Mesendoderm (in vitro differentiated cells): Measurements from ENCODE around the gene ADAMTS13.

ENCODE experiments used
- DNase-seq: peaks from one replicate; pipeline ENCODE4 v3.0.0; 2013
- H2AK5ac ChIP-seq: 2 replicates; pipeline ENCODE4 v1.6.1; 2013; ENCODE audit warnings: low read length, inconsistent platforms
- H2BK120ac ChIP-seq: 2 replicates; pipeline ENCODE4 v1.6.1; 2013; ENCODE audit warnings: low read depth, mild to moderate bottlenecking, low read length, moderate library complexity, mixed read lengths
- H2BK15ac ChIP-seq: replicated peaks from 2 replicates; pipeline ENCODE4 v1.6.1; 2013; ENCODE audit warnings: low read depth, mild to moderate bottlenecking, moderate library complexity
- H2BK5ac ChIP-seq: 2 replicates; pipeline ENCODE4 v1.6.1; 2013; ENCODE audit warnings: low read length, inconsistent platforms
- H3K18ac ChIP-seq: 2 replicates; pipeline ENCODE4 v1.6.1; 2013; ENCODE audit warnings: mild to moderate bottlenecking, low read length, mixed read lengths
- H3K23ac ChIP-seq: one replicate; pipeline ENCODE4 v1.6.1; 2013; ENCODE audit warnings: low read length
- H3K27ac ChIP-seq: 2 replicates; pipeline ENCODE4 v1.5.1; 2013; ENCODE audit warnings: low read depth, mild to moderate bottlenecking, inconsistent platforms, low read length, moderate library complexity
- H3K27me3 ChIP-seq: 2 replicates; pipeline ENCODE4 v1.6.1; 2013; ENCODE audit warnings: low read length, control low read depth, mild to moderate bottlenecking, inconsistent platforms; ENCODE audit not compliant: insufficient read depth, poor library complexity
- H3K36me3 ChIP-seq: 2 replicates; pipeline ENCODE4 v1.6.1; 2013; ENCODE audit warnings: low read length, inconsistent platforms; ENCODE audit not compliant: control insufficient read depth, insufficient read depth
- H3K4ac ChIP-seq: one replicate; pipeline ENCODE4 v1.6.1; 2013; ENCODE audit warnings: low read depth, mild to moderate bottlenecking, low read length, moderate library complexity
- H3K4me1 ChIP-seq: 2 replicates; pipeline ENCODE4 v1.6.1; 2013; ENCODE audit warnings: low read depth, low read length, inconsistent platforms; ENCODE audit not compliant: control insufficient read depth
- H3K4me2 ChIP-seq: 2 replicates; pipeline ENCODE4 v1.6.1; 2013; ENCODE audit warnings: low read length
- H3K4me3 ChIP-seq: 2 replicates; pipeline ENCODE4 v1.5.1; 2013; ENCODE audit warnings: mild to moderate bottlenecking, low read length
- H3K56ac ChIP-seq: one replicate; pipeline ENCODE4 v1.6.1; 2013; ENCODE audit warnings: low read length
- H3K79me1 ChIP-seq: 2 replicates; pipeline ENCODE4 v1.6.1; 2013; ENCODE audit warnings: low read length, inconsistent platforms
- H3K79me2 ChIP-seq: 2 replicates; pipeline ENCODE4 v1.6.1; 2013; ENCODE audit warnings: mild to moderate bottlenecking, low read length; ENCODE audit not compliant: control insufficient read depth, insufficient read depth
- H3K9ac ChIP-seq: 2 replicates; pipeline ENCODE4 v1.6.1; 2013; ENCODE audit warnings: low read length, inconsistent platforms
- H4K5ac ChIP-seq: one replicate; pipeline ENCODE4 v1.6.1; 2013; ENCODE audit warnings: low read length
- H4K8ac ChIP-seq: one replicate; pipeline ENCODE4 v1.6.1; 2013; ENCODE audit warnings: low read depth, mild to moderate bottlenecking, control low read depth, low read length, moderate library complexity
- WGBS: extraction: QIAGEN DNeasy Blood & Tissue Kit; methylation state at CpG from one replicate; pipeline ENCODE4 v1.1.7; 2013; ENCODE audit warnings: low lambda C conversion rate, missing lambda C conversion rate; ENCODE audit not compliant: insufficient coverage; ENCODE audit errors: extremely low coverage; 5-methylcytosine and 5-hydroxymethylcytosine counted together

The ADAMTS13 gene

GRCh38 chr9:133499132-133499891 lies 77.1 kb downstream of the ADAMTS13 start:
- no CpG with 5 or more reads among the region's 19 CpGs for WGBS

GRCh38 chr9:133499892-133500270 lies 77.7 kb downstream of the ADAMTS13 start:
- Histone ChIP-seq H2BK120ac (no peak overlapping the region), H3K79me1 (no peaks in the 10 kb centered on the region), H3K27ac (no peak overlapping the region), H3K4me2 (no peak overlapping the region), H3K9ac (no peak overlapping the region), H2AK5ac (no peak overlapping the region), H4K8ac (no peak overlapping the region), H3K56ac (no peak overlapping the region), H4K5ac (no peak overlapping the region), H3K36me3 (no peaks in the 10 kb centered on the region), H3K4me1 (no peaks in the 10 kb centered on the region), H3K4me3 (no peak overlapping the region), H3K27me3 (no peaks in the 10 kb centered on the region), H2BK15ac (no peak overlapping the region), H3K4ac (no peak overlapping the region), H3K23ac (no peak overlapping the region), H3K18ac (no peak overlapping the region), H3K79me2 (no peaks in the 10 kb centered on the region), H2BK5ac (no peak overlapping the region)
- WGBS: no CpG with 5 or more reads among the region's 12 CpGs
- DNase-seq: no peak

More at GRCh38 chr9:133499132-133499891, 77.1 kb downstream of the ADAMTS13 start:
- no peak for DNase-seq
- Histone ChIP-seq H3K27me3 (no peaks in the 10 kb centered on the region), H3K79me2 (no peaks in the 10 kb centered on the region), H2AK5ac (no peak overlapping the region), H3K4me1 (no peaks in the 10 kb centered on the region), H3K4me3 (no peak overlapping the region), H4K5ac (no peak overlapping the region), H3K27ac (no peak overlapping the region), H3K56ac (no peak overlapping the region), H2BK15ac (no peak overlapping the region), H3K9ac (no peak overlapping the region), H3K18ac (no peak overlapping the region), H3K23ac (no peak overlapping the region), H3K79me1 (no peaks in the 10 kb centered on the region), H2BK120ac (no peak overlapping the region), H3K36me3 (no peaks in the 10 kb centered on the region), H2BK5ac (no peak overlapping the region), H4K8ac (no peak overlapping the region), H3K4ac (no peak overlapping the region), H3K4me2 (no peak overlapping the region)

DNA sequence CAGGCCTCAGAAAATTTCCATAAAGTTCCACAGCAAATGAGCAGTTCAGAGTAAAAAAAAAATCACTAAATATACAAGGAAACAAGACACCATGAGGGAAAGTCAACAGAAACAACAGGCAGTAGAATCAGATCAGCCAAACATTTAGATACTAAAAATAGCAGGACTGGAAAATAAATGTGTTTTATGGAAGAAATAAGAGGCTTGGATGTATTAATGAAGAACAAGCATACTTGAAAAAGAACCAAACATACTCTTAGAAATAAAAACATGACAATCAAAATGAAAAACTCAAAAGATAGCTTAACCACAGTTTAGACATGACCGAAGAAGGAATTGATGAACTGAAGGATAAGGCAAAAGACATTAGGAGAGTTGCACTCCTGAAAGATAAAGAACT lies 79.9 kb downstream of the ADAMTS13 start:
- Histone ChIP-seq H2BK5ac (no peak overlapping the region), H3K4me3 (no peak overlapping the region), H2BK120ac (no peak overlapping the region), H3K23ac (no peak overlapping the region), H3K36me3 (no peaks in the 10 kb centered on the region), H3K9ac (no peak overlapping the region), H3K79me2 (no peaks in the 10 kb centered on the region), H2BK15ac (no peak overlapping the region), H3K27me3 (no peaks in the 10 kb centered on the region), H2AK5ac (no peak overlapping the region), H3K4me1 (no peaks in the 10 kb centered on the region), H3K4me2 (no peak overlapping the region), H3K4ac (no peak overlapping the region), H3K79me1 (no peaks in the 10 kb centered on the region), H3K18ac (no peak overlapping the region), H4K8ac (no peak overlapping the region), H3K56ac (no peak overlapping the region), H4K5ac (no peak overlapping the region), H3K27ac (no peak overlapping the region)
- DNase-seq: no peak
- no CpG with 5 or more reads among the region's 1 CpG for WGBS

- Histone ChIP-seq H2AK5ac (no peak overlapping the region), H3K9ac (no peak overlapping the region)
These were observed 83.1 kb downstream of the ADAMTS13 start for GRCh38 chr9:133505186-133505830.

GRCh38 chr9:133505901-133506652 lies 83.9 kb downstream of the ADAMTS13 start:
- Histone ChIP-seq H3K18ac (no peak overlapping the region), H2BK5ac (no peak overlapping the region)

More at GRCh38 chr9:133505186-133505830, 83.1 kb downstream of the ADAMTS13 start:
- H3K4ac ChIP-seq: no peak overlapping the region
- no peak overlapping the region for H4K8ac ChIP-seq
- H2BK5ac ChIP-seq: no peak overlapping the region
- H2BK15ac ChIP-seq: no peak overlapping the region
- no peak overlapping the region for H3K4me2 ChIP-seq
- no CpG with 5 or more reads among the region's 13 CpGs for WGBS
- no peaks in the 10 kb centered on the region for H3K36me3 ChIP-seq
- no peak overlapping the region for H3K23ac ChIP-seq
- H3K18ac ChIP-seq: no peak overlapping the region
- no peaks in the 10 kb centered on the region for H3K79me1 ChIP-seq
- no peaks in the 10 kb centered on the region for H3K27me3 ChIP-seq
- H3K27ac ChIP-seq: no peak overlapping the region
- no peak overlapping the region for H4K5ac ChIP-seq
- no peak overlapping the region for H2BK120ac ChIP-seq
- no peak for DNase-seq
- H3K56ac ChIP-seq: no peak overlapping the region
- H3K4me1 ChIP-seq: peaks cover 4% of the 10 kb centered on the region
- no peak overlapping the region for H3K4me3 ChIP-seq
- H3K79me2 ChIP-seq: no peaks in the 10 kb centered on the region

More at GRCh38 chr9:133505901-133506652, 83.9 kb downstream of the ADAMTS13 start:
- Histone ChIP-seq H3K4me2 (no peak overlapping the region), H3K4me3 (no peak overlapping the region), H2BK120ac (no peak overlapping the region), H3K56ac (no peak overlapping the region), H4K5ac (no peak overlapping the region), H3K27me3 (no peaks in the 10 kb centered on the region), H4K8ac (no peak overlapping the region), H3K9ac (no peak overlapping the region), H3K4ac (no peak overlapping the region), H3K36me3 (no peaks in the 10 kb centered on the region), H3K23ac (no peak overlapping the region), H3K79me1 (no peaks in the 10 kb centered on the region), H3K27ac (no peak overlapping the region), H3K79me2 (no peaks in the 10 kb centered on the region), H2AK5ac (no peak overlapping the region), H2BK15ac (no peak overlapping the region), H3K4me1 (peaks cover 4% of the 10 kb centered on the region)
- WGBS: no CpG with 5 or more reads among the region's 23 CpGs
- no peak for DNase-seq
